Keratinocyte (primary cell): ENCODE measurements around the gene OR2T10. TPM values are rescaled to one million over a fixed set of nuclear protein-coding genes. Genes with fewer than 3 reads are reported as not detected.
"Not testable (repeated sequence)": the region's sequence is repeated elsewhere in the genome, so short reads cannot be mapped to it uniquely, and the experiment has no call there.

Experiments used
- DNase-seq: peaks from one replicate; pipeline ENCODE4 v3.0.0-alpha.2; 2011; ENCODE audit warnings: low read depth, missing footprints, low spot score
- FAIRE-seq: peaks from 2 replicates; lab custom pipeline; 2011; peaks lifted over from hg19 to GRCh38; lab: Jason Lieb, UNC
- H2AFZ ChIP-seq: 2 replicates; pipeline ENCODE4 v1.6.0; 2012; ENCODE audit warnings: low read length, control low read depth, inconsistent platforms; ENCODE audit not compliant: control insufficient read depth
- H3K27ac ChIP-seq: 2 replicates; pipeline ENCODE4 v1.5.1; 2011; ENCODE audit warnings: low read length; ENCODE audit not compliant: control insufficient read depth, insufficient read depth
- H3K27me3 ChIP-seq: 3 replicates; pipeline ENCODE4 v1.6.0; 2011; ENCODE audit warnings: low read length; ENCODE audit not compliant: control insufficient read depth, insufficient read depth; ENCODE audit errors: extremely low read depth
- H3K36me3 ChIP-seq, 2 experiments: 2 replicates in 1 of 2; 3 replicates in 1 of 2; pipeline ENCODE4 v1.5.1; 2011; ENCODE audit warnings: low read length in 2 of 2, mild to moderate bottlenecking in 1 of 2; ENCODE audit not compliant: control insufficient read depth in 2 of 2, insufficient read depth in 2 of 2; ENCODE audit errors: extremely low read depth in 1 of 2
- H3K4me1 ChIP-seq: 3 replicates; pipeline ENCODE4 v1.5.1; 2011; ENCODE audit warnings: low read length; ENCODE audit not compliant: control insufficient read depth, insufficient read depth; ENCODE audit errors: extremely low read depth
- H3K4me2 ChIP-seq: 3 replicates; pipeline ENCODE4 v1.6.0; 2011; ENCODE audit warnings: low read depth, low read length; ENCODE audit not compliant: control insufficient read depth, insufficient read depth; ENCODE audit errors: extremely low read depth
- H3K4me3 ChIP-seq, 3 experiments: fragments of 200-600 bp in 1 of 3; sonication (generic) in 1 of 3; 2 replicates in 2 of 3; 3 replicates in 1 of 3; pipeline ENCODE4 v1.5.1; 2011 to 2016; ENCODE audit warnings: low read length in 3 of 3, mild to moderate bottlenecking in 3 of 3, control low read depth in 2 of 3, inconsistent platforms in 1 of 3, low read depth in 1 of 3, mixed read lengths in 1 of 3, mixed run types in 1 of 3, moderate library complexity in 1 of 3; ENCODE audit not compliant: control insufficient read depth in 2 of 3, insufficient read depth in 2 of 3; ENCODE audit errors: extremely low read depth in 1 of 3
- H3K79me2 ChIP-seq: 2 replicates; pipeline ENCODE4 v1.6.0; 2012; ENCODE audit warnings: low read length; ENCODE audit not compliant: control insufficient read depth, insufficient read depth
- H3K9ac ChIP-seq: 3 replicates; pipeline ENCODE4 v1.6.0; 2011; ENCODE audit warnings: low read length; ENCODE audit not compliant: control insufficient read depth, insufficient read depth; ENCODE audit errors: extremely low read depth
- H3K9me1 ChIP-seq: 3 replicates; pipeline ENCODE4 v1.6.0; 2011; ENCODE audit warnings: low read length; ENCODE audit not compliant: control insufficient read depth, insufficient read depth; ENCODE audit errors: extremely low read depth
- H3K9me3 ChIP-seq: 2 replicates; pipeline ENCODE4 v1.5.1; 2012; ENCODE audit warnings: low read depth, low read length; ENCODE audit not compliant: control insufficient read depth
- H4K20me1 ChIP-seq: 3 replicates; pipeline ENCODE4 v1.6.0; 2011; ENCODE audit warnings: low read length; ENCODE audit not compliant: control insufficient read depth, insufficient read depth; ENCODE audit errors: extremely low read depth
- EZH2 ChIP-seq: IDR thresholded peaks from one replicate; pipeline ENCODE4 v1.6.1; 2012; ENCODE audit warnings: inconsistent platforms, mild to moderate bottlenecking, low read length, moderate library complexity
- dilution Hi-C: fragments of 300-500 bp; cut with MboI; formaldehyde crosslinking; loops from one replicate; pipeline ENCODE4 v1.7.0; 2020; ENCODE audit warnings: low sequenced_read_pairs; ENCODE audit not compliant: extremely low pct_ligation_motif_present
- polyA minus RNA-seq, 3 experiments: library from RNA; depleted of rRNA, polyadenylated mRNA; stranded (reverse); fragments of >200 nt; gene quantifications; 1 replicate in 1 of 3; 2 replicates in 1 of 3; 3 replicates in 1 of 3; pipeline ENCODE4 v1.2.3, GENCODE V29; 2011
- polyA plus RNA-seq, 5 experiments: library from polyadenylated mRNA; depleted of rRNA in 3 of 5; stranded (reverse) in 3 of 5; stranded (forward) in 1 of 5; unstranded in 1 of 5; fragments of >200 nt; gene quantifications; 1 replicate in 1 of 5; 2 replicates in 3 of 5; 3 replicates in 1 of 5; pipeline versions ENCODE4 v1.2.1 to v1.2.3, GENCODE V29; 2011 to 2012; ENCODE audit warnings: missing spikeins in 2 of 5, low read depth in 1 of 5, low replicate concordance in 1 of 5
- TF ChIP-seq, protein P1 (sequence below), 3 experiments: IDR thresholded peaks in 1 of 3; conservative IDR thresholded peaks in 1 of 3; optimal IDR thresholded peaks in 1 of 3; 2 replicates in 2 of 3; 3 replicates in 1 of 3; pipeline versions ENCODE3 to v1.5.1; 2011; ENCODE audit warnings: low read length in 3 of 3, mild to moderate bottlenecking in 3 of 3, moderate library complexity in 2 of 3, control low read depth in 1 of 3, inconsistent platforms in 1 of 3; ENCODE audit not compliant: insufficient read depth in 2 of 3; ENCODE audit errors: extremely low read depth in 1 of 3

Gene OR2T10
- polyA plus RNA-seq (not detected in 3 replicates), polyA minus RNA-seq (not detected in 3 replicates)
- not detected for polyA plus RNA-seq (2011; ENCODE audit: low read depth)
- polyA plus RNA-seq (2011; cell fraction: cytosol; rRNA removed): not detected in 2 replicates
- polyA plus RNA-seq (2011; cell fraction: nucleus; rRNA removed): not detected in 2 replicates
- not detected in 2 replicates for polyA plus RNA-seq (2012; ENCODE audit: low replicate concordance)
- polyA minus RNA-seq (2011; cell fraction: cytosol; rRNA and poly(A)+ RNA removed): not detected
- not detected in 2 replicates for polyA minus RNA-seq (2011; cell fraction: nucleus; rRNA and poly(A)+ RNA removed)

- dilution Hi-C loops: no loop called here
- H3K9ac ChIP-seq: no peak within 1 kb of the TSS
- no peaks in the 10 kb centered on the region for H3K9me3 ChIP-seq
- H4K20me1 ChIP-seq: no peaks in the 10 kb centered on the region
- H3K27ac ChIP-seq: no peak within 1 kb of the TSS
- H2AFZ ChIP-seq: no peak within 1 kb of the TSS
- H3K4me1 ChIP-seq: no peaks in the 10 kb centered on the region
- FAIRE-seq: no peak
- no peaks in the 10 kb centered on the region for H3K27me3 ChIP-seq
- no peak within 1 kb of the TSS for H3K4me2 ChIP-seq
- no peak within 1 kb of the TSS for H3K4me3 ChIP-seq
- no peaks in the 10 kb centered on the region for H3K36me3 ChIP-seq
- TF ChIP-seq, protein P1, sequence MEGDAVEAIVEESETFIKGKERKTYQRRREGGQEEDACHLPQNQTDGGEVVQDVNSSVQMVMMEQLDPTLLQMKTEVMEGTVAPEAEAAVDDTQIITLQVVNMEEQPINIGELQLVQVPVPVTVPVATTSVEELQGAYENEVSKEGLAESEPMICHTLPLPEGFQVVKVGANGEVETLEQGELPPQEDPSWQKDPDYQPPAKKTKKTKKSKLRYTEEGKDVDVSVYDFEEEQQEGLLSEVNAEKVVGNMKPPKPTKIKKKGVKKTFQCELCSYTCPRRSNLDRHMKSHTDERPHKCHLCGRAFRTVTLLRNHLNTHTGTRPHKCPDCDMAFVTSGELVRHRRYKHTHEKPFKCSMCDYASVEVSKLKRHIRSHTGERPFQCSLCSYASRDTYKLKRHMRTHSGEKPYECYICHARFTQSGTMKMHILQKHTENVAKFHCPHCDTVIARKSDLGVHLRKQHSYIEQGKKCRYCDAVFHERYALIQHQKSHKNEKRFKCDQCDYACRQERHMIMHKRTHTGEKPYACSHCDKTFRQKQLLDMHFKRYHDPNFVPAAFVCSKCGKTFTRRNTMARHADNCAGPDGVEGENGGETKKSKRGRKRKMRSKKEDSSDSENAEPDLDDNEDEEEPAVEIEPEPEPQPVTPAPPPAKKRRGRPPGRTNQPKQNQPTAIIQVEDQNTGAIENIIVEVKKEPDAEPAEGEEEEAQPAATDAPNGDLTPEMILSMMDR (optimal IDR thresholded peaks at IDR 0.05 in 1 of 3, IDR thresholded peaks at IDR 0.05 in 1 of 3, conservative IDR thresholded peaks at IDR 0.05 in 1 of 3; ENCODE audit: extremely low read depth in 1 of 3, insufficient read depth in 2 of 3, low read length in 3 of 3): no peak
- no peak for TF ChIP-seq EZH2
- DNase-seq: no peak
- no peaks in the 10 kb centered on the region for H3K79me2 ChIP-seq
- H3K9me1 ChIP-seq: no peaks in the 10 kb centered on the region
Measured at GRCh38 chr1:248597589-248597988, at the start of gene OR2T10. Gene OR2T10 (minus strand): TSS chr1:248597700. CDS start chr1:248593768, 3,932 bp downstream.

GRCh38 chr1:248645178-248645577 is 47.7 kb upstream of the OR2T10 start, which contains the start of gene OR2T35:
Gene OR2T35 (minus strand): TSS chr1:248645278. CDS start chr1:248639258, 6,020 bp downstream.
- H4K20me1 ChIP-seq, H3K4me2 ChIP-seq, H3K4me3 ChIP-seq, H3K4me1 ChIP-seq, H3K9ac ChIP-seq, H3K9me1 ChIP-seq, H3K27me3 ChIP-seq, H3K27ac ChIP-seq, DNase-seq, H3K79me2 ChIP-seq, FAIRE-seq, H3K9me3 ChIP-seq, H2AFZ ChIP-seq, H3K36me3 ChIP-seq, dilution Hi-C loops: not testable (repeated sequence)

DNA sequence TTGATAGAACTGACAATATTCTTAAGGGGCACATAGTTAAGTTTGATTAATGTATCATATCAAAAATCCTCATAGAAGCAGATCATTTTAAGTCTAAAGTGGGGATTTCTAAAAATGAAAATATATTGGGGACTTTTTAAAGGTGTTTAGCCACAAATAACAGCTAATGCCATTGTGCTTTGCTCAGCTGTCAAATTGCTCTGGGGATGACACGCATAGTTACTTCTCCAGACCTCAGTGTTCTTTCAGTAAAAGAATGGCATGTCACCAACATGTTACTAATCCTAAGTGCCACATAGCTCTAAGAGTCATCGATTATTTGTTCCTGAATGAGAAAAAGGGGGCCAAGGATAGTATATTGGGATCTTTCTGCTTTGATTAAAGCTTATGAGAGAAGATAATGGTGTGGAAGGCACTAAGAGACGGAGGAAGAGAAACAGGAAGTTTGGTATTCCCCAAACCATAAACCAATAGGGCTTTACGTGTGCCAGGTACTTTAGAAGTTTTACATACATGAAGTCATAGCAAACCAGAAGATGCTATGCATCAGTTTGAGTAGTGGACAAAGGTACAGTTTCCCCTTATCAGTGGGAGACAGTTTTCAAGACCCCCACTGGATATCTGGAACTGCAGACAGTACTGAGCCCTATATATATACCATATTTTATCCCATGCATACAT is 45.6 kb upstream of the OR2T10 start:
- H3K4me1 ChIP-seq: not testable (repeated sequence)

GRCh38 chr1:248641583-248641982 is 44.1 kb upstream of the OR2T10 start:
- H3K27me3 ChIP-seq, H3K4me1 ChIP-seq, H3K4me2 ChIP-seq, H3K9me3 ChIP-seq, FAIRE-seq, H3K9me1 ChIP-seq, H3K36me3 ChIP-seq, H3K9ac ChIP-seq, H4K20me1 ChIP-seq, DNase-seq, dilution Hi-C loops, H3K4me3 ChIP-seq, H2AFZ ChIP-seq, H3K79me2 ChIP-seq, H3K27ac ChIP-seq: not testable (repeated sequence)

More for the DNA sequence above, 45.6 kb upstream of the OR2T10 start:
- H2AFZ ChIP-seq, H3K9ac ChIP-seq, dilution Hi-C loops, H3K9me1 ChIP-seq, H3K9me3 ChIP-seq, H3K27ac ChIP-seq, H4K20me1 ChIP-seq, H3K4me3 ChIP-seq, DNase-seq, H3K27me3 ChIP-seq, H3K79me2 ChIP-seq, H3K36me3 ChIP-seq, H3K4me2 ChIP-seq, FAIRE-seq: not testable (repeated sequence)
